Stimulated activated CD4-positive, alpha-beta T cell treated with anti-CD3 and anti-CD28 coated beads, Interleukin-1b, Interleukin-23, amount 100 ng/mL, for 4 hours (primary cell): Measurements from ENCODE around the gene TBC1D3K.
"Not testable (repeated sequence)": the region's sequence is repeated elsewhere in the genome, so short reads cannot be mapped to it uniquely, and the experiment has no call there.

Experiments used
- DNase-seq, 2 donors: peaks; one replicate each; pipeline ENCODE4 v3.0.0-alpha.2; 2020; ENCODE audit warnings: low read depth in 2 of 2

The TBC1D3K gene

DNA sequence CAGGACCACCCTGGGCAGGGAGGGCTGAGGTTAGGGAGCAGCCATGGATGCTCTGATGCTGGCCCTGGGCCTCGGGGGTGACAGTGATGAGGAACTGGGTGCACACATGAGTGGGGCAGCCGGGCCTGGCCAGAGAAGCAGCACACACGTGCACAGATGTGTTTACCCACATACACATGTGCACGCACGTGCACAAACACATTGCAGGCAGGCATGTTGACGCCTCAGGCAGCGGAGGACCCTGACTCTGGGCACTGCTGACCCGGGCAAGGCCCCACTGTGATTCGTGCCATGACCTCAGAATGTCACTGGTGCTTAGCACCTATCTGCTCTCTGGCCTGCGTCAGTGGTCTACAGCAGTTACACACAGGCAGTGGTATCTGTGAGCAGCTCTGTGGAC is at the start of gene TBC1D3K:
TBC1D3K (plus strand) TSS at position 301 of the 400 bp plus-strand sequence. CDS start 1,585 bp downstream, outside the sequence.
- not testable (repeated sequence) for DNase-seq

DNA sequence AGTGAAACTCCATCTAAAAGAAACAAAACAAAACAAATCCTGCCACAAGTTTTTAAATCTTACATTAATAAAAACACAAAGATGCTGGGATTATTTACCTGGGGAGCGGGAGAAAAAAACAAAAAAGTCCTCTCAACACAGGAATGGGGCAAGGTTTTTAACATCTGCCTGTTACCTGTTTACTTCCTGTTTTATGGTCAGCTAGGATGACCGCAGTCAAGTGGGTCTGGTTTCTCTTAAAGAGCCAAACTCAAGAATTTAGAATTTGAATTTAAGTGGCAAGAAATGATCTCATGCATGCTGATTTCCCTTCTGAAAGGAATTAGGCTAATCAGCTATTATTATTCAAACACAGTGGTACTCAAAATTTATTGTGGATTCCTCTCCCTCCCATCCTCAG is 39.7 kb upstream of the TBC1D3K start:
- DNase-seq: no peak

- DNase-seq: no peak
These were observed 39.1 kb upstream of the TBC1D3K start for GRCh38 chr17:37885136-37885535.

DNA sequence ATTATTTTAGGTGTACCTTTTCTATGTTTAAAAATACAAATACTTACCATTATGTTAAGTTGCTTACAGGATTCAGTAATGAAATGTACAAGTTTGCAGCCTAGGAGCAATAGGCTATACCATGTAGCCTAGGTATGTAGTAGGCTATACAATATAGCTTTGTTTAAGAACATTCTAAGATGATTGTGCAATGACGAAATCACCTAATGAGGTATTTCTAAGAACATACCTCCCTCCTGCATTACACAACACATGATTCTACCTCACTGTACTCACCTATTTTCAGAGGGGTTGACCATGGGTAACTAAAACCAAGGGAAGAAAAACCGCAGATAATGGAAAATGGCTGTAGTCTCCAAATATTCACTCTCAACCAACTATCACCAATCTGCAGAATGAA is 35.3 kb upstream of the TBC1D3K start:
- DNase-seq: no peak

DNA sequence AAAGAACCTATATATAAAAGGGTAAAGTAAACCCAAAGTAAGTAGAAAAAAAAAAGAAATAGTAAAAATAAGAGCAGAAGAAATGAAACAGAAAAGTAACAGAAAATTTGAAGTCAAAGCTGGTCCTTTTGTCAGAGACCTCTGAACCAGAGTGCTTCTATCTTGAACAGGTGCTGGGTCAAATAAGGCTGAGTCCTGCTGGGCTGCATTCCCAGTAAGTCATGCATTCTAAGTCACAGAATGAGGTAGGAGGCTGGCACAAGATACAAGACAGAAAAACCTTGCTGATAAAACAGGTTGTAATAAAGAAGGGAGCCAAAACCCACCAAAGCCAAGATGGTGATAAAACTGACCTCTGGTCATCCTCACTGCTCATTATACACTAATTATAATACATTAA is 27.3 kb upstream of the TBC1D3K start:
- DNase-seq: not testable (repeated sequence)
